ENCODE results near the gene RXRG.

Gene RXRG

GRCh38 chr1:165355977-165356811, 88.7 kb downstream of the RXRG start, which contains the start of gene LMX1A:
Gene LMX1A (minus strand): TSS chr1:165356715. CDS start chr1:165355559, 1,156 bp downstream.
- TF ChIP-seq POLR2A (IDR thresholded peaks at IDR 0.05; ENCODE audit: low read depth, low read length): no peak
- FAIRE-seq (no peak), DNase-seq (ENCODE audit: insufficient read length, low spot score) (no peak)

DNA sequence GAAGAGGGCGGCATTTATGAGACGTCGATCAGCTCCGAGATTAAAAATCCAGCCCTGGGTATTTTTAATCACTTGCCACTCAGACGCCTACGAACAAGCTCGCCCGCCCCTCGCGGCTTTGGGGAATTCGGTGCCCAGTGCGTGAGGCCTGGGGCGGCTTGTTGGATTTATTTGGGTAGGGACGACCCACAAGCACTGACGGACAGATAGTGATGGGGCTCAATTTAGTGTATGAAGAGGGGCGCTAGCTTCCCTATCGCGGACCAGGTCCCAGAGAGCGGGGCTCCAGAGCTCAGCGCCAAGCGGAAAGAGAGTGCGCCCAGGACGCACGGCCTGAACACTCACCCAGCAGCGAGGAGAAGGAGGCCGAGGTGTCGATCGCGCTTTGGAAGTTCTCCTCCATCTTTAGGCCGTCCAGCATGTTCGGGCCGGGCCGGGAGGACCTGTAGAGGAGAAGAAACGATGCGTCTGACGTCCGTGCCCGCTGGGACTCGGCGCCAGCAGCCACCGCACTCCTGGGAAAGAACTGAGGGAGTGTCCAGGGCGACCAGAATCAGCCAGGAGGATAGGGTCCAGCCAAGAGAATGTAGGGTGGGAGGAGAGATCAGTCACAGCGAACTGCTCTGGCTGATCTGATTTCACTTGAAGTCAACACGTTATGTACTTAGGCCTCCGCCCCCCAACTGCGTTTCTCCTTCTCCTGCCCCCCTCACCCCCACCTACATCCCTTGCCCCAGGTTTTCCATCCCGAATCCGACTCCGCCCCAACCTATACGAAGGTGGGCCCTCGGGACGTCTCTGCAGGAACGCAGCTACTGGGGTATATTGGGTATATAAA, 89.6 kb downstream of the RXRG start:
- TF ChIP-seq POLR2A (IDR thresholded peaks at IDR 0.05; ENCODE audit: low read depth, low read length): no peak
- FAIRE-seq (no peak), DNase-seq (ENCODE audit: insufficient read length, low spot score) (no peak)

DNA sequence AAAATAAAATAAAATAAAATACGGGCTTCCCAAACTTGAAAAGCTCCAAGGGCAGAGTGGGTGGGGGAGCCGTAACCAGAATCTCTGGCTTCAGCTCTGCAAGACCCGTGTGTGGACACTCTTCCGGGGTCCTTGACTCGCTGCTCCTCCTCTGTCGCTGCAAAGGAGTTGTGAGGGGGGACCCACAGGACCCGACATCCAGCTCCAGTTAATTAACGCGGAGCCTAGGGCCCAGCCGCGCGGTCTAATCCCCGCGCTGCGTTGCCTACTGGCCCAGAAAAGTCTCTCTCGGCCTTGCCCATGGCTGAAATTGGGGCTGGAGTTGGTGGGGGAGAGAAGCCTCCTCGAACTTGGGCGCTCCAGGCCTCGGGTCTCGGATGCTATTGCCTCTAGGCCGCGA, 90.2 kb downstream of the RXRG start:
- no peak for TF ChIP-seq POLR2A (IDR thresholded peaks at IDR 0.05; ENCODE audit: low read depth, low read length)
- DNase-seq (ENCODE audit: insufficient read length, low spot score): no peak
- FAIRE-seq: no peak

DNA sequence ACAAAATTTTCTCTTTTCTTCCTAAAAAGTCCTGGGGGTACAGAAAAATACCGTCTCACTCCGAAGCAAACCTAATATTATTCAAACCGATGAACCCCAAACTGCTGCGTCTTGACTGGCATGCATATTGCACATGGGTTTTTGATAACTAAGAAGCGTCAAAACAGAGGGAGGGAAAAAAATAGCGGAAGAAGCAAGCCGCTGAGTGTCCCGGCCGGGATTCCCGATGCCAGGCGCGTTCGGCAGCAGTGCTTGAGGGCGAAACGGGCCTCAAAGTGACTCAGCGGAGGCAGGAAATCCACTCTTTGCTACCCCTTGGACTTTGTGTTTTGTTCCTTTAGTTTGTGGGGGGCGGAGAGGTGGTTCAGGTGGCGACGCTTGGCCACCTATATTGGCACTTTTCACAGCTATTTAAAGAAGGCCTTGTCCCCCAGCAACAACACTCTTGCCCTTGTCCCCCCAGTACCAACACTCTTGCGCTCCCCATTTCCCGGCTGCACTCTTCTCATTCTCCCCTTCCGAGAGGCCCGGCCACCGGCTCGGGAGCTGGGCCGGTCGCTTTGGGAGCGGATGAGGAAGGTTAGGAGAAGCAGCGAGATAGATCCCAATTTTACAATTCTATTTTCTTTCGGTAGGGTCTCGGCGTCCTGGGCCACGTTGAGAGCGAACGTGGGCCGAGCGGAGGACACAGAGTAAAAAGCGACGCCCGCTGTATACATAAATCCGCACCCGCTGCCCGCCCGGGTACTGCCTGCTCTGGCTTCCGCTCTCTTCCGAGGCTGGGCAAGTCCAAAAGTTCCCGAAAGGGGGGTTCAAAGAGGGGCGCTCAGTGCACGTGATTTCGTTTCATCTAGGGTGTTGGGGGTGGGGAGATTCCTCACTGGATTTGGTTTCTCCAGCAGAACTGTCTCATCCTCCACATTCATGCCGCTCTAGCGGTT, 90.9 kb downstream of the RXRG start:
- no peak for FAIRE-seq
- TF ChIP-seq POLR2A (IDR thresholded peaks at IDR 0.05; ENCODE audit: low read depth, low read length): no peak
- DNase-seq (ENCODE audit: insufficient read length, low spot score): no peak

GRCh38 chr1:165352442-165353293, 92.3 kb downstream of the RXRG start:
- FAIRE-seq (no peak), DNase-seq (ENCODE audit: insufficient read length, low spot score) (no peak)
- TF ChIP-seq POLR2A (IDR thresholded peaks at IDR 0.05; ENCODE audit: low read depth, low read length): no peak

- FAIRE-seq (no peak), DNase-seq (ENCODE audit: insufficient read length, low spot score) (no peak)
- TF ChIP-seq POLR2A (IDR thresholded peaks at IDR 0.05; ENCODE audit: low read depth, low read length): no peak
Observed at GRCh38 chr1:165351863-165352441, 93.0 kb downstream of the RXRG start.
